H1 (cell line): ENCODE results near the gene GMPR.
"Not testable (repeated sequence)": the region's sequence is repeated elsewhere in the genome, so short reads cannot be mapped to it uniquely, and the experiment has no call there.

Experiments used
- CTCF ChIP-seq, 3 experiments: IDR thresholded peaks; 1 replicate in 2 of 3; 2 replicates in 1 of 3; pipeline versions ENCODE4 v1.5.1 to v1.6.1; 2011; ENCODE audit warnings: low read length in 3 of 3, mild to moderate bottlenecking in 3 of 3, inconsistent platforms in 2 of 3, low read depth in 1 of 3, moderate library complexity in 1 of 3; ENCODE audit not compliant: insufficient read depth in 1 of 3; ENCODE audit errors: control extremely low read depth in 1 of 3
- EZH2 ChIP-seq: fragments of 200-600 bp; sonication (generic); IDR thresholded peaks from 2 replicates; pipeline ENCODE4 v1.7.1; 2012; ENCODE audit warnings: low read depth, mild to moderate bottlenecking, moderate library complexity, low read length, inconsistent platforms; ENCODE audit not compliant: severe bottlenecking
- FOSL1 ChIP-seq: IDR thresholded peaks from 2 replicates; pipeline ENCODE4 v1.6.1; 2011; ENCODE audit warnings: mild to moderate bottlenecking, low read depth, low read length, moderate library complexity; ENCODE audit not compliant: insufficient read depth
- NRF1 ChIP-seq: IDR thresholded peaks from 2 replicates; pipeline ENCODE4 v1.6.1; 2011; ENCODE audit warnings: mild to moderate bottlenecking, low read depth, low read length, improper control_type of control experiment
- POLR2AphosphoS5 ChIP-seq: IDR thresholded peaks from 2 replicates; pipeline ENCODE4 v1.6.1; 2011; ENCODE audit warnings: low read depth, low read length
- RNF2 ChIP-seq: fragments of 200-900, 300-1000 bp; sonication (generic); IDR thresholded peaks from 2 replicates; pipeline ENCODE4 v1.7.1; 2016; ENCODE audit warnings: borderline replicate concordance, low read depth, mild to moderate bottlenecking, antibody characterized with exemption, low read length; ENCODE audit not compliant: poor library complexity, severe bottlenecking; ENCODE audit errors: missing control alignments
- TAF1 ChIP-seq: IDR thresholded peaks from 2 replicates; pipeline ENCODE4 v1.6.1; 2011; ENCODE audit warnings: mild to moderate bottlenecking, low read depth, low read length
- TCF12 ChIP-seq: IDR thresholded peaks from 2 replicates; pipeline ENCODE4 v1.6.1; 2011; ENCODE audit warnings: low read depth, mild to moderate bottlenecking, low read length
- TF ChIP-seq, protein P1 (sequence below): IDR thresholded peaks from 2 replicates; pipeline ENCODE4 v1.6.1; 2012; ENCODE audit warnings: inconsistent platforms

GRCh38 chr6:16269442-16270070 lies 31.2 kb downstream of the GMPR start:
- TF ChIP-seq, protein P1, sequence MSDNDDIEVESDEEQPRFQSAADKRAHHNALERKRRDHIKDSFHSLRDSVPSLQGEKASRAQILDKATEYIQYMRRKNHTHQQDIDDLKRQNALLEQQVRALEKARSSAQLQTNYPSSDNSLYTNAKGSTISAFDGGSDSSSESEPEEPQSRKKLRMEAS = not testable (repeated sequence)
- not testable (repeated sequence) for TF ChIP-seq EZH2; FOSL1; CTCF (IDR thresholded peaks at IDR 0.05; ENCODE audit: control extremely low read depth in 1 of 3, insufficient read depth in 1 of 3, low read depth in 1 of 3, low read length in 3 of 3); RNF2; TCF12; NRF1; TAF1; POLR2AphosphoS5
